Colonic mucosa (tissue), 4 donors: Measurements from ENCODE around the gene LAMA4. TPM values are rescaled to one million over a fixed set of nuclear protein-coding genes. Genes with fewer than 3 reads are reported as not detected.

Experiments used
- DNase-seq: peaks from one replicate; pipeline ENCODE4 v3.0.0-alpha.2; 2020
- H3K27ac ChIP-seq: fragments of 200-600 bp; one replicate; pipeline ENCODE4 v1.8.0; 2021
- H3K27me3 ChIP-seq: fragments of 200-600 bp; one replicate; pipeline ENCODE4 v1.8.0; 2021
- H3K36me3 ChIP-seq: fragments of 200-600 bp; one replicate; pipeline ENCODE4 v1.8.0; 2021
- H3K4me1 ChIP-seq: fragments of 200-600 bp; one replicate; pipeline ENCODE4 v1.8.0; 2021; ENCODE audit warnings: mild to moderate bottlenecking
- H3K4me3 ChIP-seq: fragments of 200-600 bp; one replicate; pipeline ENCODE4 v1.8.0; 2021
- H3K9ac ChIP-seq, 2 donors: one replicate each; pipeline ENCODE4 v1.7.0; 2013; ENCODE audit warnings: control low read depth in 2 of 2, low read depth in 2 of 2, low read length in 2 of 2
- H3K9me3 ChIP-seq: fragments of 200-600 bp; one replicate; pipeline ENCODE4 v1.8.0; 2021
- intact Hi-C: fragments of 100-400 bp; cut with DNase I; formaldehyde crosslinking; loops from one replicate; pipeline ENCODE4 v1.14.1; 2022
- total RNA-seq, 2 donors: library from RNA; stranded (reverse); fragmentation: NEBNext Ultra II Directional in 1 of 2; extraction: Animal tissue kit (Norgen Biotek cat#: 25700) in 1 of 2; gene quantifications; one replicate each; pipeline ENCODE4 v1.2.1, GENCODE V29; 2021
- TF ChIP-seq, protein P1 (sequence below): fragments of 200-600 bp; IDR thresholded peaks from one replicate; pipeline ENCODE4 v1.8.0; 2022; ENCODE audit warnings: antibody characterized with exemption, mild to moderate bottlenecking
- donor health status: healthy.
- donor health status: DM: no; HTN: no; CAD: no.
- donor health status: DM: no; HTN: no; CAD: no.

The LAMA4 gene
- total RNA-seq, 2 donors from 2014 or later = 15.8 to 35.1 TPM

- no peaks in the 10 kb centered on the region for H3K27me3 ChIP-seq
- H3K4me3 ChIP-seq = peak overlapping the region; percentile 79
- H3K27ac ChIP-seq = peak overlapping the region; percentile 66
- intact Hi-C loops = loop anchor here (5.0 kb wide), 1 partner anchor 76 kb away; no protein-coding TSS in a partner anchor
- no peaks in the 10 kb centered on the region for H3K36me3 ChIP-seq
- H3K9me3 ChIP-seq = no peaks in the 10 kb centered on the region
- no peaks in the 10 kb centered on the region for H3K4me1 ChIP-seq
- H3K9ac ChIP-seq = peak overlapping the region; percentile 81 to 91
- DNase-seq = no peak
- TF ChIP-seq, protein P1, sequence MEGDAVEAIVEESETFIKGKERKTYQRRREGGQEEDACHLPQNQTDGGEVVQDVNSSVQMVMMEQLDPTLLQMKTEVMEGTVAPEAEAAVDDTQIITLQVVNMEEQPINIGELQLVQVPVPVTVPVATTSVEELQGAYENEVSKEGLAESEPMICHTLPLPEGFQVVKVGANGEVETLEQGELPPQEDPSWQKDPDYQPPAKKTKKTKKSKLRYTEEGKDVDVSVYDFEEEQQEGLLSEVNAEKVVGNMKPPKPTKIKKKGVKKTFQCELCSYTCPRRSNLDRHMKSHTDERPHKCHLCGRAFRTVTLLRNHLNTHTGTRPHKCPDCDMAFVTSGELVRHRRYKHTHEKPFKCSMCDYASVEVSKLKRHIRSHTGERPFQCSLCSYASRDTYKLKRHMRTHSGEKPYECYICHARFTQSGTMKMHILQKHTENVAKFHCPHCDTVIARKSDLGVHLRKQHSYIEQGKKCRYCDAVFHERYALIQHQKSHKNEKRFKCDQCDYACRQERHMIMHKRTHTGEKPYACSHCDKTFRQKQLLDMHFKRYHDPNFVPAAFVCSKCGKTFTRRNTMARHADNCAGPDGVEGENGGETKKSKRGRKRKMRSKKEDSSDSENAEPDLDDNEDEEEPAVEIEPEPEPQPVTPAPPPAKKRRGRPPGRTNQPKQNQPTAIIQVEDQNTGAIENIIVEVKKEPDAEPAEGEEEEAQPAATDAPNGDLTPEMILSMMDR = no peak
Measured at GRCh38 chr6:112086744-112087135, 167.6 kb downstream of the LAMA4 start.

DNA sequence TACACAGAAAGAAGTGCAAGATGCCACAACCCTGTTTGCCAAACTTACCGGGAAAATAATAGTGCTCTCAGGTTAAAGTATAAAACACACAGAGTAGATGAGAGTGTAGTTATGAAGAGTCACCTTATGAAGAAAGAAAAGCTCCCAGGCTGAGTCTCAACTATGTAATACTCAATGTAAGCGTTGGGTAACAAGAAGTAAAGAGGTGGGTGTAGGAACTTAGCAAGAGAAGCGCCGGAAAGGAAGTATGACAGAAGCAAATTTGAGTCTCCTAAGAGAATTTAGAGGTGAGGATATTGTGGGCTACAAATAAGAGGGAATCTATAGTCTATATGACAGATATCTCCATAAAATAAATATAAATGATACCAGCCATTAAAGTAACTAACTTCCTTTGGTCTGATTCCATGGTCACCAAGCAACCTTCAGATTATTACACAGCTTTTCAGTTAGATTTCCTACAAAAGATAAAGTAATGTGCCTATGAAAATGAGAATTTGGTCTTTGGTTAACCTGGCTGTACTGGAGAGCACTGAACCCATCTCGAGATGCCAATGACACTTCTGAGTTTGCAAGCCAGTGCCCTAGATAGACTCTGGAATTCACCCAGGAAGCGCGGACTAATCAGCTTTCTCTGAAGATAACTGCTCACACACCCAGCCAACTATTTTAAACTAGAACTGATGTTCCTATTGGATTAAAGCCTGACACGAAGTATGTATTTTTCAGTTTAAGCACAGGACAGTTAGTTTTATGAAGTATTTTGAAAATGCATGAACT lies 168.9 kb downstream of the LAMA4 start:
- no peaks in the 10 kb centered on the region for H3K27me3 ChIP-seq
- TF ChIP-seq, protein P1 = no peak
- H3K36me3 ChIP-seq = no peaks in the 10 kb centered on the region
- H3K27ac ChIP-seq = no peak overlapping the region
- no peak overlapping the region for H3K4me3 ChIP-seq
- DNase-seq = no peak
- H3K9ac ChIP-seq = no peak overlapping the region
- H3K9me3 ChIP-seq = no peaks in the 10 kb centered on the region
- intact Hi-C loops = loop anchor here (5.0 kb wide), 1 partner anchor 77 kb away; no protein-coding TSS in a partner anchor
- H3K4me1 ChIP-seq = no peaks in the 10 kb centered on the region

DNA sequence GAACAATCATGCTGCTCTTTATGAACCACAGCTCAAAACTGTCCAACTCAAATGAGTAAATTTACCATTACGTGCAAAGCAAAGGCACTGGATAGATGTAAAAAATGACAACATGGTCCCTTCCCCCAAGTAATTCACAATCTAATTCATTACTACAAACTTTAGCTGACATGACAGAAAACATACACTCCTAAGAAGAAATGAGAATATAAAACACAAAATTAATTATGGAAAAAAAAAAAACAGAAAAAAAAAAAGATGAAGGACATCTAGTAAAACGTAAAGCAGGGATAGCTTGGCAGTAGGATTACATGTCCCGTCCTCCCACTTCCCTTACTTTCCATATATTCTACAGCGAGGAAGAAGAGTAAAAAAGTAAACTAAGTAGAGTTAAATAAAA lies 172.8 kb downstream of the LAMA4 start:
- no peaks in the 10 kb centered on the region for H3K4me1 ChIP-seq
- H3K9ac ChIP-seq = no peak overlapping the region
- TF ChIP-seq, protein P1 = no peak
- intact Hi-C loops = no loop called here
- H3K36me3 ChIP-seq = no peaks in the 10 kb centered on the region
- DNase-seq = no peak
- no peak overlapping the region for H3K4me3 ChIP-seq
- H3K27ac ChIP-seq = no peak overlapping the region
- no peaks in the 10 kb centered on the region for H3K27me3 ChIP-seq
- no peaks in the 10 kb centered on the region for H3K9me3 ChIP-seq

GRCh38 chr6:112066606-112067005 lies 187.8 kb downstream of the LAMA4 start:
- Histone ChIP-seq H3K9me3 (no peaks in the 10 kb centered on the region), H3K4me3 (no peak overlapping the region), H3K27me3 (no peaks in the 10 kb centered on the region), H3K27ac (no peak overlapping the region), H3K4me1 (no peaks in the 10 kb centered on the region), H3K36me3 (no peaks in the 10 kb centered on the region), H3K9ac (no peak overlapping the region)
- TF ChIP-seq, protein P1 = no peak
- intact Hi-C loops = no loop called here
- DNase-seq = no peak

GRCh38 chr6:112065426-112065986 lies 188.9 kb downstream of the LAMA4 start:
- Histone ChIP-seq H3K27ac (no peak overlapping the region), H3K4me3 (no peak overlapping the region), H3K9me3 (no peaks in the 10 kb centered on the region), H3K9ac (no peak overlapping the region), H3K36me3 (no peaks in the 10 kb centered on the region), H3K27me3 (no peaks in the 10 kb centered on the region), H3K4me1 (no peaks in the 10 kb centered on the region)
- DNase-seq = no peak
- TF ChIP-seq, protein P1 = no peak
- intact Hi-C loops = no loop called here
